GM12878 (cell line): Measurements from ENCODE around the gene ZSCAN25.

Experiments used
- CTCF ChIP-seq, 3 experiments: IDR thresholded peaks in 2 of 3; conservative IDR thresholded peaks in 1 of 3; 2 replicates each; pipeline ENCODE4 v1.5.1; 2011; ENCODE audit warnings: low read depth in 3 of 3, low read length in 3 of 3, mild to moderate bottlenecking in 3 of 3, control low read depth in 2 of 3, moderate library complexity in 2 of 3, inconsistent platforms in 1 of 3, mixed read lengths in 1 of 3; ENCODE audit not compliant: control insufficient read depth in 2 of 3, insufficient read depth in 1 of 3; ENCODE audit errors: extremely low read depth in 1 of 3
- EZH2 ChIP-seq: IDR thresholded peaks from 2 replicates; pipeline ENCODE4 v1.6.1; 2012; ENCODE audit warnings: low read depth, mild to moderate bottlenecking, control low read depth, inconsistent platforms, low read length, borderline replicate concordance; ENCODE audit not compliant: control insufficient read depth
- PAX5 ChIP-seq: IDR thresholded peaks from 2 replicates; pipeline ENCODE4 v1.6.1; 2011; ENCODE audit warnings: low read depth, low read length, borderline replicate concordance
- RFX5 ChIP-seq: IDR thresholded peaks from 2 replicates; pipeline ENCODE4 v1.6.1; 2011; ENCODE audit warnings: low read depth, low read length, improper control_type of control experiment
- STAT3 ChIP-seq: IDR thresholded peaks from 2 replicates; pipeline ENCODE4 v1.6.1; 2011; ENCODE audit warnings: low read depth, low read length, improper control_type of control experiment
- USF1 ChIP-seq: IDR thresholded peaks from 2 replicates; pipeline ENCODE4 v1.6.1; 2011; ENCODE audit warnings: borderline replicate concordance, low read depth, mild to moderate bottlenecking, moderate library complexity, mixed read lengths, low read length; ENCODE audit not compliant: insufficient read depth; ENCODE audit errors: extremely low read length

DNA sequence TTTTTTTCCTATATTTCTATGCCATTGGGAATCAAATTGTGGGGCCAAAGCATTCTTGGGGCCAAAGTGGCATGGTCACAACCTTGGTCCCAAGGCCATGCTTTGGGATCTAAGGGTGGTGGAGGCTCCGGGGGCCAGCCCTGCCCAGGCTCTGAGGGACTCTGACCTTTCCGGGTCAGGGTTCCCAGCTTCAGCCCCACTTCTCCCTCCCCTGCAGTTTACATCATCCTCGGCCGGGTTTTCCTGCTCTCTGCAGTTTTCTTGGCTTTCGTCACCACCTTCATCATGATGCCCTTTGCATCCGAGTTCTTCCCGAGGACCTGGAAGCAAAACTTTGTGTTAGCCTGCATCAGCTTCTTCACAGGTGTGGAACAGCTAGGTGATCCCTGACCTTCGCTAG lies 10.2 kb upstream of the ZSCAN25 start:
- no peak for TF ChIP-seq RFX5
- TF ChIP-seq PAX5: no peak
- TF ChIP-seq STAT3: no peak
- no peak for TF ChIP-seq CTCF (IDR thresholded peaks at IDR 0.05 in 2 of 3, conservative IDR thresholded peaks at IDR 0.05 in 1 of 3; ENCODE audit: control insufficient read depth in 2 of 3, extremely low read depth in 1 of 3, insufficient read depth in 1 of 3, low read depth in 3 of 3, low read length in 3 of 3)
- TF ChIP-seq USF1: no peak
- TF ChIP-seq EZH2: no peak
